Gastrocnemius medialis (tissue), 4 donors: ENCODE results near the gene XYLT1. TPM values are rescaled to one million over a fixed set of nuclear protein-coding genes. Genes with fewer than 3 reads are reported as not detected.

ENCODE experiments used
- ATAC-seq, 2 donors: fragments of 150-250 bp; one replicate each; pipeline ENCODE4 v1.9.1; 2016
- DNase-seq, 2 donors: peaks; one replicate each; pipeline ENCODE4 v3.0.0-alpha.2; 2019
- H3K27ac ChIP-seq, 4 donors: fragments of 200-600 bp; sonication (generic); 1 replicate in 1 of 4; 2 replicates in 3 of 4; pipeline ENCODE4 v1.5.1; 2016 to 2018; ENCODE audit warnings: mild to moderate bottlenecking in 2 of 4, moderate library complexity in 1 of 4
- H3K27me3 ChIP-seq, 3 donors: fragments of 200-600 bp; sonication (generic) in 2 of 3; 1 replicate in 1 of 3; 2 replicates in 2 of 3; pipeline versions ENCODE4 v1.5.1 to v1.6.0; 2016 to 2019; ENCODE audit warnings: mild to moderate bottlenecking in 1 of 3, moderate library complexity in 1 of 3
- H3K36me3 ChIP-seq, 2 donors: fragments of 200-600 bp; sonication (generic) in 1 of 2; one replicate each; pipeline ENCODE4 v1.5.1; 2017 to 2018
- H3K4me1 ChIP-seq, 2 donors: fragments of 200-600 bp; sonication (generic) in 1 of 2; one replicate each; pipeline ENCODE4 v1.5.1; 2016 to 2017; ENCODE audit warnings: mild to moderate bottlenecking in 2 of 2
- H3K4me3 ChIP-seq, 4 donors: fragments of 200-600 bp; sonication (generic) in 3 of 4; 1 replicate in 1 of 4; 2 replicates in 3 of 4; pipeline ENCODE4 v1.5.1; 2016 to 2019; ENCODE audit warnings: mild to moderate bottlenecking in 2 of 4
- H3K9me3 ChIP-seq, 3 donors: fragments of 200-600 bp; sonication (generic) in 2 of 3; 1 replicate in 1 of 3; 2 replicates in 2 of 3; pipeline ENCODE4 v1.5.1; 2016 to 2019
- POLR2A ChIP-seq, 2 donors: fragments of 450-650 bp; IDR thresholded peaks; one replicate each; pipeline ENCODE4 v1.6.1; 2017; ENCODE audit warnings: antibody characterized with exemption in 2 of 2, mild to moderate bottlenecking in 2 of 2, moderate library complexity in 2 of 2
- in situ Hi-C, 4 donors: fragments of 200-750 bp; cut with MboI; loops; one replicate each; pipeline versions ENCODE4 v1.15.0 to v1.8.0; 2017; ENCODE audit warnings: low sequenced_read_pairs in 4 of 4
- intact Hi-C: fragments of 100-400 bp; cut with DNase I; formaldehyde crosslinking; loops from one replicate; pipeline ENCODE4 v1.15.1; 2023; ENCODE audit warnings: low total_unique reads
- total RNA-seq, 4 donors: library from RNA; depleted of rRNA; stranded (reverse); fragments of >200 nt; gene quantifications; one replicate each; pipeline versions ENCODE4 v1.1.0 to v1.2.3, GENCODE V29; 2016
- TF ChIP-seq, protein P1 (sequence below), 5 experiments: fragments of 450-650 bp in 3 of 5; fragments of 200-600 bp in 2 of 5; sonication (generic) in 2 of 5; IDR thresholded peaks in 4 of 5; conservative IDR thresholded peaks in 1 of 5; 1 replicate in 4 of 5; 2 replicates in 1 of 5; pipeline ENCODE4 v1.5.1; 2016 to 2019; ENCODE audit warnings: antibody characterized with exemption in 5 of 5, mild to moderate bottlenecking in 3 of 5, moderate library complexity in 3 of 5

The XYLT1 gene
- total RNA-seq = 1 to 10 TPM in 3 of 4 donors, under 1 TPM in 1; 0.87 to 7.9 (median 1.4) TPM

DNA sequence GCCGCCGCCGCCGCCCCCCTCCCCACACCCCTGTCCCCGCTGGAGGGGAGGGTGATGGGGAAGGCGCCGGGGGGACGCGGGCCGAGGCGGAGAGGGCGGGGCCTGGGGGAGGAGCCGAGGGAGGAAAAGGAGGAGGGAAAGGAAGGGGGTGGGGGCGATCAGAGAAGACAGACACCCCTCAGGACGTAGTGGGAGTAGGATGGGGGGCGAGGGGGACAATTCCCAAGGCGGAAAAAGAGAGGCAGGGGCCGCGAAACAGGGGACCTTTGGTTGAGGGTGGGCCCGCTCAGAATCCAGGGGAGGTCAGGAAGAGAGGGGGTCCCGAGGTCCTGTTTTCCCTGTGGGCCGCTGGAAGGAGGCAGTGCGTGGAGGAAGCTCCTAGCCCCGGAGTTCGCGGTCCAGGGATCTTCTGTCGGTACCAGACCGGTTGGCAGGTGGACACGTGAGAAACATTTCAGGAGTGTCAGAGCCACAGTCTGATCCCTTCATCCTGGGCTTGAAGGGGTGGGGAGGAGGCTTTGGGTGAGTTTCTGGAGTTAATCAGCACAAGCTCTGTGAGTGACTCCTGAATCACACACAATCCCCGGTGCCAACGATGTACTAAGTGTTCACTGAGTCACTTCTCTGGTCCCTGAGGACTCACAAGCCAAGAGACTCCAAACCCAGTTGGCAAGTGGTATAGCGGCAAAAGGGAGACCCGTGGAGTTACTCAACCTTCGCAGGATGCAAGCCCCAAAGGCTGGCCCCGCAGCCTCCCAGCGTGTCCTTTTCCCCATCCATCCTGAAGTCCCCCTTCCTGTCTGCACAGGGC is at the start of gene XYLT1:
Gene XYLT1 (minus strand): TSS at position 53 of the 811 bp plus-strand sequence. CDS start 164 bp downstream, outside the sequence.
- H3K4me3 ChIP-seq = peak within 1 kb of the TSS; percentile 49 to 69 (median 55)
- intact Hi-C loops (loop anchor here (1.0 to 10.0 kb wide), 5 partner anchors 65 to 504 kb away; no protein-coding TSS in a partner anchor), in situ Hi-C loops (loop anchor here in 2 of 4 donors (25.0 kb wide), 3 partner anchors 234 to 609 kb away; no protein-coding TSS in a partner anchor)
- no peaks in the 10 kb centered on the region for H3K9me3 ChIP-seq
- peak within 1 kb of the TSS; percentile 75 to 86 (median 80) for H3K27ac ChIP-seq
- ATAC-seq = peak; percentile 87 to 89
- H3K36me3 ChIP-seq = no peaks in the 10 kb centered on the region
- peaks cover 7 to 20% of the 10 kb centered on the region in 2 donors for H3K4me1 ChIP-seq
- H3K27me3 ChIP-seq = peaks cover 13 to 31% (median 21%) of the 10 kb centered on the region in 3 donors
- peak; percentile 73 to 82 for DNase-seq
- TF ChIP-seq, protein P1, sequence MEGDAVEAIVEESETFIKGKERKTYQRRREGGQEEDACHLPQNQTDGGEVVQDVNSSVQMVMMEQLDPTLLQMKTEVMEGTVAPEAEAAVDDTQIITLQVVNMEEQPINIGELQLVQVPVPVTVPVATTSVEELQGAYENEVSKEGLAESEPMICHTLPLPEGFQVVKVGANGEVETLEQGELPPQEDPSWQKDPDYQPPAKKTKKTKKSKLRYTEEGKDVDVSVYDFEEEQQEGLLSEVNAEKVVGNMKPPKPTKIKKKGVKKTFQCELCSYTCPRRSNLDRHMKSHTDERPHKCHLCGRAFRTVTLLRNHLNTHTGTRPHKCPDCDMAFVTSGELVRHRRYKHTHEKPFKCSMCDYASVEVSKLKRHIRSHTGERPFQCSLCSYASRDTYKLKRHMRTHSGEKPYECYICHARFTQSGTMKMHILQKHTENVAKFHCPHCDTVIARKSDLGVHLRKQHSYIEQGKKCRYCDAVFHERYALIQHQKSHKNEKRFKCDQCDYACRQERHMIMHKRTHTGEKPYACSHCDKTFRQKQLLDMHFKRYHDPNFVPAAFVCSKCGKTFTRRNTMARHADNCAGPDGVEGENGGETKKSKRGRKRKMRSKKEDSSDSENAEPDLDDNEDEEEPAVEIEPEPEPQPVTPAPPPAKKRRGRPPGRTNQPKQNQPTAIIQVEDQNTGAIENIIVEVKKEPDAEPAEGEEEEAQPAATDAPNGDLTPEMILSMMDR (IDR thresholded peaks at IDR 0.05 in 4 of 5, conservative IDR thresholded peaks at IDR 0.05 in 1 of 5) = no peak
- TF ChIP-seq POLR2A (IDR thresholded peaks at IDR 0.05) = peak; percentile 16 to 29

DNA sequence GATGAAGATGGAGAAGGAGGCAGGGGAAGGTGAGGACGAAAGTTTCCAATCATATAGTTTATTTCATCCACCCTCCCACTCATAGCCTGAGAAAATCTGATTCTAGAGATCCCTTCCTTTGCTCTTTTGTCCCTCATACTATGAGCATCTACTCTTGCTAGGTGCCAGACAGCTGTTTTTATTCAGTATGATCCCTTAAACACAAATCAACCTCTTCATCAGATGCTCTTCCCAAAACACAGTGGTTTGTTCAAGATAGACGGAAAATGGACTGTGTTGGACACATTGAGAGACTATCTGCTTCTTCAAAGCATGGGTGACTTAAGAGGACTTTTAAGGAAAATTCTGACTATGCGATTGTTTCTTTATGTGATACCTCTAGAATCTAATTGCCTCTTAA is 49.4 kb upstream of the XYLT1 start:
- peaks cover 0 to 2% (median 2%) of the 10 kb centered on the region in 3 donors for H3K27me3 ChIP-seq
- no peaks in the 10 kb centered on the region for H3K36me3 ChIP-seq
- no peaks in the 10 kb centered on the region for H3K4me1 ChIP-seq
- DNase-seq = no peak
- ATAC-seq = no peak
- no peak for TF ChIP-seq POLR2A (IDR thresholded peaks at IDR 0.05)
- no peaks in the 10 kb centered on the region for H3K9me3 ChIP-seq
- in situ Hi-C loops (no loop called here), intact Hi-C loops (no loop called here)
- no peak overlapping the region for H3K4me3 ChIP-seq
- H3K27ac ChIP-seq = no peak overlapping the region

GRCh38 chr16:17519101-17519955 is 48.6 kb upstream of the XYLT1 start:
- Histone ChIP-seq H3K9me3 (no peaks in the 10 kb centered on the region), H3K36me3 (no peaks in the 10 kb centered on the region), H3K27me3 (peaks cover 0 to 2% (median 2%) of the 10 kb centered on the region in 3 donors), H3K4me1 (no peaks in the 10 kb centered on the region), H3K27ac (no peak overlapping the region), H3K4me3 (no peak overlapping the region)
- no peak for TF ChIP-seq POLR2A (IDR thresholded peaks at IDR 0.05)
- no peak for ATAC-seq
- intact Hi-C loops = no loop called here
- in situ Hi-C loops = no loop called here
- DNase-seq = no peak

DNA sequence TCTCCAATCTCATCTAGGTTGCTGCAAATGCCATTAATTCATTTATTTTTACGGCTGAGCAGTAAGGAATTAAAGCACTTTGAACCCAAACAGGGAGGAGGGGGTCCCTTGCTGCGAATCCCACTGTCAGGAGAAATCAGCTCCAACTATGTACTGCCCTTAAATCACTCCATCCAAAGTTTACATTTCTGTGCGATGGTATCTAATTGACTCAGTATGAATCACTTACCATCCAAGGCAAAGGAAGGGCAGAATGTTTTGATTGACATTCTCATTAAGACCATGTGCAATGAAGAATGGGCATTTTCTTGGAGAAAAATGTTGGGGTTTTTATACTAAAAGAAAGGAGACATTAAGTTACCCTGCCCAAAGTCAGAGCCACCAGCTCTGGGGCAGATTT is 47.7 kb upstream of the XYLT1 start:
- no peaks in the 10 kb centered on the region for H3K36me3 ChIP-seq
- ATAC-seq (no peak), DNase-seq (no peak)
- no peak overlapping the region for H3K27ac ChIP-seq
- H3K4me3 ChIP-seq = no peak overlapping the region
- TF ChIP-seq, protein P1 (IDR thresholded peaks at IDR 0.05 in 4 of 5, conservative IDR thresholded peaks at IDR 0.05 in 1 of 5) = no peak
- no peak for TF ChIP-seq POLR2A (IDR thresholded peaks at IDR 0.05)
- in situ Hi-C loops = no loop called here
- H3K4me1 ChIP-seq = no peaks in the 10 kb centered on the region
- no peaks in the 10 kb centered on the region for H3K9me3 ChIP-seq
- intact Hi-C loops = no loop called here
- H3K27me3 ChIP-seq = peaks cover 0 to 2% (median 2%) of the 10 kb centered on the region in 3 donors

- H3K4me3 ChIP-seq = no peak overlapping the region
- ATAC-seq (no peak), DNase-seq (no peak)
- H3K9me3 ChIP-seq = no peaks in the 10 kb centered on the region
- in situ Hi-C loops = no loop called here
- no peaks in the 10 kb centered on the region for H3K36me3 ChIP-seq
- no peaks in the 10 kb centered on the region for H3K4me1 ChIP-seq
- peaks cover 0 to 2% (median 0%) of the 10 kb centered on the region in 3 donors for H3K27me3 ChIP-seq
- TF ChIP-seq, protein P1 (IDR thresholded peaks at IDR 0.05 in 4 of 5, conservative IDR thresholded peaks at IDR 0.05 in 1 of 5) = no peak
- TF ChIP-seq POLR2A (IDR thresholded peaks at IDR 0.05) = no peak
- H3K27ac ChIP-seq = no peak overlapping the region
- intact Hi-C loops = no loop called here
Measured at GRCh38 chr16:17515421-17516210, 44.9 kb upstream of the XYLT1 start.
